ENCODE data around the gene RPS27.

- TF ChIP-seq CEBPB (IDR thresholded peaks at IDR 0.05) (no peak), TCF12 (IDR thresholded peaks at IDR 0.05; ENCODE audit: low read depth) (no peak), EGR1 (IDR thresholded peaks at IDR 0.05) (no peak), REST (IDR thresholded peaks at IDR 0.05; ENCODE audit: low read depth) (no peak), RAD21 (IDR thresholded peaks at IDR 0.05; ENCODE audit: low read depth) (no peak), TEAD4 (IDR thresholded peaks at IDR 0.05) (no peak), TAF1 (IDR thresholded peaks at IDR 0.05; ENCODE audit: low read depth) (no peak)
These were observed 48.5 kb upstream of the RPS27 start for GRCh38 chr1:153941826-153942725.

All from Ishikawa (cell line).